Measurements from ENCODE around the gene FAM117A.

DNA sequence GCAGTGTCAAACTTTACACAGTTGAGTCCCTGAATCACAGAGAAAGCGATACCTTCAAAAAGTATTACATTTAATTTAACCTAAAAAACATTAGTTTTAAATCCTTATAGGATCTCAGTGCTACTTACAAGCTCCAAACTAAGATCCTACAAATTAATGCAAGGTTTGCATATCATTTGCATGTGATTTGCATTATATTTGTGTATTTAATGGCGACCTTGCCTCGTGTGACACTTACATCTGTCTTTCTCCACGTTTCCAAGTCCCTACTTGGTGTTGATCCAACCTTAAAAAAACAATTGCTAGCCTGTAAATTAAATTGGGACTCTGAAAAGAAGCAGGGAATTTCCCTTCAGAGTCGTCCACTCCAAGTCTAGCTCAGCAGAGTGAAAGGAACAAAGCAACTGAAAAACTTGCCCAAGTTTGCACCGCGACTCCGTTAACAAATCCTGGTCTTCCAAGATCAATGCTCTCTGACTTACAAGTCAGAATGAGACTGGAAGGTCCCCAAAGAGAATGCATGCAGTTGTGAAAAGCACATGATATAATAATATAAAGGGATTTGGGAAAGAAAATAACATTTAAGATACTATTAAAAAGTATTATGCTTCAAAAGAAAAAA, 739 bp upstream of the FAM117A start:
- TF ChIP-seq, protein P1, sequence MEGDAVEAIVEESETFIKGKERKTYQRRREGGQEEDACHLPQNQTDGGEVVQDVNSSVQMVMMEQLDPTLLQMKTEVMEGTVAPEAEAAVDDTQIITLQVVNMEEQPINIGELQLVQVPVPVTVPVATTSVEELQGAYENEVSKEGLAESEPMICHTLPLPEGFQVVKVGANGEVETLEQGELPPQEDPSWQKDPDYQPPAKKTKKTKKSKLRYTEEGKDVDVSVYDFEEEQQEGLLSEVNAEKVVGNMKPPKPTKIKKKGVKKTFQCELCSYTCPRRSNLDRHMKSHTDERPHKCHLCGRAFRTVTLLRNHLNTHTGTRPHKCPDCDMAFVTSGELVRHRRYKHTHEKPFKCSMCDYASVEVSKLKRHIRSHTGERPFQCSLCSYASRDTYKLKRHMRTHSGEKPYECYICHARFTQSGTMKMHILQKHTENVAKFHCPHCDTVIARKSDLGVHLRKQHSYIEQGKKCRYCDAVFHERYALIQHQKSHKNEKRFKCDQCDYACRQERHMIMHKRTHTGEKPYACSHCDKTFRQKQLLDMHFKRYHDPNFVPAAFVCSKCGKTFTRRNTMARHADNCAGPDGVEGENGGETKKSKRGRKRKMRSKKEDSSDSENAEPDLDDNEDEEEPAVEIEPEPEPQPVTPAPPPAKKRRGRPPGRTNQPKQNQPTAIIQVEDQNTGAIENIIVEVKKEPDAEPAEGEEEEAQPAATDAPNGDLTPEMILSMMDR (IDR thresholded peaks at IDR 0.05; ENCODE audit: low read depth, low read length): no peak
- TF ChIP-seq POLR2A (IDR thresholded peaks at IDR 0.05; ENCODE audit: extremely low read depth, insufficient read length): no peak
- TF ChIP-seq, protein P2, sequence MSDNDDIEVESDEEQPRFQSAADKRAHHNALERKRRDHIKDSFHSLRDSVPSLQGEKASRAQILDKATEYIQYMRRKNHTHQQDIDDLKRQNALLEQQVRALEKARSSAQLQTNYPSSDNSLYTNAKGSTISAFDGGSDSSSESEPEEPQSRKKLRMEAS (IDR thresholded peaks at IDR 0.05; ENCODE audit: low read depth, low read length): no peak
